HG03571 (cell line): Measurements from ENCODE around the gene PRICKLE1.
"Not testable (repeated sequence)": the region's sequence is repeated elsewhere in the genome, so short reads cannot be mapped to it uniquely, and the experiment has no call there.

Experiments
- ATAC-seq: cut with Tn5 transposase; IDR thresholded peaks from one replicate; pipeline ENCODE4 v1.9.1; 2021; ENCODE audit not compliant: unreplicated experiment

PRICKLE1 gene

DNA sequence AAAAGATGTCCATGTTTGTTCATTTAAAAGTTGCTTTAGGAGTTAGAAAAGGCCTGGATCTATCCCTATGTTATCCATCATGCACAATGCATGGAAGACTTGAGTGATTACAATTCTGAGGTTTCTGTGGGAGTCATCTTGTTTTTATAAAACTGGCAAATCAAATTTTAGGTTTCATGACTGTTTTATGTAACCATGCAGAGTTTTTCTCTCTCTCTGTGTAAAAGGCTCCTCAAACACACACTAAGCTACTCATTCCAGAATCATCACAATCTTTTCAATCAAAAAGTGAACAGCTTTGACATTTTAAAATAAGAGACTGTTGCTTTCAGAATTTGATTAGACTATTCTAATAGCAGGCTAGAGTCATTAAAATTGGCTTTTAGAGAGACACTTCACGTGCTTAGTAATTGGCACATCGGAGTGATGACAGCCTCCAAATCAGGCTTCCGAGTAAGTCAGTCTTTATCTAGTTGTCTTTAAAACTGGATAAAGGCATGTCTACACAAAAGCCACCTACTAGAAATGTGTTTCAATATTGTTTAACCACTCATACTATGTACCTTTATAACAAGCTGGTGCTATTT, 31.9 kb downstream of the PRICKLE1 start:
- ATAC-seq = no peak

DNA sequence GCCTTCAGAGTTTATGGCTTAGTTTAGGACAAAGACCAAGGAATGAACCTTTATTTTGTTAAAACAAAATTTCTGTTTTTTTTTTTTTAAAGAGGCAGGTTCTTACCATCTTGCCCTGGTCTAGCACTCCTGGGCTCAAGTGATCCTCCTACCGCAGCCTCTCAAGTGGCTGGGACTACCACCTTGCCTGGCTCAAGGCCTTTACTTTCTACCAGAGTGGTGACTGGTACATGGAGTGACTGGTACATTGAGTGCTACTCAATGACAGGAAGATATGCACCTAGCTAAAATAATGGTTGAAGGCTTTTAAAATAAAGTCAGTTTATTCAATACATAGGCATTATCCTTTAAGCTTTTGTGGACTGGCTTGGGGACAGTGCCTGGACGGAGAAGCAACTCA, 32.6 kb downstream of the PRICKLE1 start:
- no peak for ATAC-seq

- no peak for ATAC-seq
Observed at GRCh38 chr12:42552822-42553221, 36.7 kb downstream of the PRICKLE1 start.

DNA sequence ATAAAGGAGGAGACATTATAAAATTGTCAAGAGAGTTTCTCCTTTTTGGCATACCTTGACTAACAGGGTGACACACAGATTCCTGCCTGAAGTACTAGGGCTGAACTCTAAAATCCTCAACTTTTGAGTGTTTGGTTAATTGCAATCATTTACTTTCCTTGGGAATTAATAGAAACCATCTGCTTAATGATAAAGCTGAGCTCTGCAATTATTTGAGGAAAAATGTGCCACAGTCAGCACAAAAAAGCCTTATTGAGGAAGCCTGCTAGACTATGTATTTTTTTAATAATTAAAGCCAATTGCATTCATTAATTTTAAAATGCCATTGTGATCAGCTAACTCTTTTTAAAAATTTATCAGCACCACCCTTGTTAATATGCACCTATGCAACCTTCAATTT, 38.7 kb downstream of the PRICKLE1 start:
- ATAC-seq = no peak

GRCh38 chr12:42546709-42547108, 42.8 kb downstream of the PRICKLE1 start:
- ATAC-seq = no peak

- no peak for ATAC-seq
Observed at GRCh38 chr12:42541965-42542364, 47.6 kb downstream of the PRICKLE1 start.

GRCh38 chr12:42541308-42541707, 48.2 kb downstream of the PRICKLE1 start:
- ATAC-seq = not testable (repeated sequence)

DNA sequence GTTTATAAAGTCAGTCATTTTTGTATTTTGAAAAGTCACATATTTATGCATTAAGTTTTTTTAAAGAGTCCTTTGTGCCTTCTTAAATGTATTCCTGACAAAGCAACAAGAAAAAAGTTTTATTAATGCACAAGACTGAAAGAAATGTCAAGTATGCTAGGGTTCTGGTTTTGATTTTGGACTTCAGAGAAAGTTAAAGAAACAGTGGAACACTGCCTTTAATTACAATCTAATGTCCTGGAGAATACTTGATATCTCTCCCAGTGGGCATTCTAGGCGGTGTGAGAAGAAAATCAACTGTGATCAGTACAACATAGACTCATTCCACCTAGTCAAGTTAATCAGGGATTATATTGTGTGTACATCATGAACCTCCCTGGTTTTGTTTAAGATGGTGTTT, 49.9 kb downstream of the PRICKLE1 start:
- no peak for ATAC-seq

GRCh38 chr12:42538203-42538602, 51.3 kb downstream of the PRICKLE1 start:
- no peak for ATAC-seq

DNA sequence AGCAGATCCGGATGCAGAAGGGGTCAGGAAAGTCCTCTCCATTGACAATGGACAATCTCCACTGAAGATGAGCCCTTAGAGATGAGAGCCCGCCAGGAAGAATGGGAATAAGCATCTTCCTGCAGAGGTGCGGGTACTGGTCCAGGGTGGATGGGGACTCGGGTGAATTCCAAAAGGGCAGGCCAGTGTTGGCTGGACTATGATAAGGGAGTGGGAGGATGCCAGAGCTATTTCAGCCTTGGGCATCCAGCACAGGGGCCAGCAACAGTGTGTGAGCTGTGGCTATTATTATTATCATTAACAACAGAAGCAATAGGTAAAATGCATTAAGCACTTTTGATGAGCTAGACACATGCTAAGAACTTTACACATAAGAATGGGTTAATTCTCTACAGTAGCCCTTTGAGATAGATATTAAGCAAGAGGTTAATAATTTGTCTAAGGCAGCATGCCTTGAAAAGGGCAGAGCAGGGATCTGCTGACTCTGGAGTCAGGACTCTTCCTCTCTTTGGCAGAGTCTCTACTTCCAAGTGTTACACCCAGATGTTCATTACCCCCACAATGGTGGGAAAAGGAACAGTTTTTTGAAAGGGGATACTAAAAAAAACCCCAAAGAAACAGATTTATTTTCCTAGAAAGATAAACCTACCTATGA, 55.2 kb downstream of the PRICKLE1 start:
- ATAC-seq = no peak

DNA sequence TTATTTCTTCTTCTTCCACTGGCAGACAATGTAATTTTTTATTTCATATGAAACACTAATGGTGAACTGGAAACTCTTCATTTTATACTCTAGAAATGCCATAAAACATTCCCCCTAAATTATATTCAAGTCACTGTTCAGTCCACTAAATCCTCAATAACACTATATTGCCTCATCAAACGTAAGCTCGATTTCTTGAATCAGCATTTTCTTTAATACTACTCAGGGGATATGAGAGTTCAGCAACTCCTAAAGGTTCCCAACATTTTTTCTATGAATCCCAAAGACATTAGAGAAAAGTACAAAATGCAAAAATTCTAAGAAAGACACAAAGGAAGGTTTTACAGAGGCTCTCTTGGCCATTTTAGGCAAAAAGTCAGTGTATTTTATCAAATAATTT, 59.3 kb downstream of the PRICKLE1 start:
- no peak for ATAC-seq

DNA sequence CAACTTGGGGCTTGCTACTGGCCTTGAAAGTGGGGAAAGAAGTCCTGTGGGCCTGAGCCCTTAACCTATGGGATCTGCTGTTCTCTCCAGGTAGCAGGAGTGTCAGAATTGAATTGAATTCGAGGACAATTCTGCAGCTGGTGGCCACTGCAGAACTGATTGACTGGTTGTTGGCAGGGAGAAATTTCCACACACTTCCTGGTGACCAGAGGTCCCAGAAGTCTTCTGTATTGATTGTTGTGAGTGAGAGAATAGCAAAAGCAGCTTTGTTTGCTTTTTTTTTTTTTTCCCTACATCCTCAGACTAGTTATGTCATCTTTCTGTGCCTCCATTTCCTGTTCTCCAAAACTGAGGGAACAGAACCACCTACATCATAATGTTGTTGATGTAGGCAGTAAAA, 64.1 kb downstream of the PRICKLE1 start:
- ATAC-seq = no peak

GRCh38 chr12:42524716-42525115, 64.8 kb downstream of the PRICKLE1 start:
- ATAC-seq = no peak

DNA sequence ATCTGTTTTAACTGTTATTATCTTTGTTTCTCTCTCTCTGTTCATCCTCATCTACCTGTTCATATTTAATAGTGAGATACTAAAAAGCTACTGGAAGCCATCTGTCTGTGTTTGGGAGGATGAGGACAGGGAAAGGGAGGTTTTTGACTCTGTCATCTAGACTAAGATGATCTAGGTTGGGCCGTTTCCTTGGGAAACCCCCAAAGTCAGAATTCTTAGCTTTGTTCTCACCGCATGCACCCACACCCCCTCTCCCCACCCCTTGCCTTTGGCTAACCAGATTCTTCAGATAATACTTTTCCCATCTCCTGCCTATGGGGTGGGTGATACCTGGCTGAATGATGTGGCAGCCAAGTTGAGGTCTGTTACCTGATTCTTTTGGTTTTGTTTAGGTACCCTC, 73.0 kb downstream of the PRICKLE1 start:
- no peak for ATAC-seq

DNA sequence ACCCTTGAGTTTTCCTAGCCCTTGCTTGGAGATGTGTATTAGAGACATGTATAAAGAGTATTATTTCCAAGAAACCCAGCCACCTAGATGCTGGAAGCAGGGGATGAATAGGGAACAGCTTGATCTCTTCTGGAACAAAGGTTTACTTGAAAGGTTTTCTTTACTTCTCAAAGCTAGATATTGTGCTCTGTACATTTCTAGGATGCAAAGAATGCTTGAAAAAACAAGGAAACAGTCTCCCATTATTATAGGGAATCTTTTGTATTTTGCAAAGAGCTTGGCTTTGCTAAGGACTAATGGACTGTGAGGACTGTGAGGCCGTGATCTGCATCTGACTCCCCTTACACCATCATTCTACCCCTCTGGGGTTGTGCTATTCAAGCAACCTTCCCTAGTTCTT, 77.9 kb downstream of the PRICKLE1 start:
- no peak for ATAC-seq

- ATAC-seq = no peak
Observed at GRCh38 chr12:42510823-42511222, 78.7 kb downstream of the PRICKLE1 start.

- ATAC-seq = no peak
Observed at GRCh38 chr12:42508913-42509460, 80.6 kb downstream of the PRICKLE1 start.

DNA sequence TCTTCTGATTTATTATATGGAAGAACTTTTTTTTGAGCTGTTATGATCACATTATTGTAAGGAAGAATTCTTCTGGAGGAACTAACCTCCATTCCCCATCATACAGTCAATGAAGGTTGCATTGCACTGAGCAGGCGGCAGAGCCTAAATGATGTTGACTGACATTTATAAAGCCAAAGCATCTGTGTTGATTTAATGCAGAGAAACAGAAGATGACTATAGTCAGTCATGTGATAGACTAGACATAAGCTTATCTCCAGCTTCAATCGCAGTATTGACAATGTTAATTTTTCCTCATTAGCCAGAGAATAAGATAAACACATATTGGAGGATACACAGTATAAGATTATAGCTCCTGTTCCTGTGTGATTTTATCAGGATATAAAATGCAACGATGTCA, 82.0 kb downstream of the PRICKLE1 start:
- ATAC-seq = no peak

DNA sequence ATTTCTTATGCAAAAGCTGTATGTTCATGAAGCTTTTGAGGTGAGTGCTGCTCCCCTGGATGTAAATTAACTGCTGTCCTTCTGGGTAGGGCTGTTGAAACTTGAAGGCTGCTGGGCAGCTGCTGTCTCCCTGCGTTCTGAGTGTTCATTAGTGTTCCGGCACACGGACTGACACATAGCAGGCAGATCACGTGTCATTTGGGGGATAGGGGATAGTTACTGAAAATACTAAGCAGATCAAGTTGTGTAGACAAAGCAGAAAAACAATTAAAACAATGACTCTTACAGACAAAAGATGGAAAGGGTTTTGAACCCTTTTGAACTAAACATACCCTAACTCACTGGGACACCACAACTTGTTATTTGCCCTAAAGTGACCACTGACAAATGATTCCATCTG, 82.5 kb downstream of the PRICKLE1 start:
- ATAC-seq = no peak

DNA sequence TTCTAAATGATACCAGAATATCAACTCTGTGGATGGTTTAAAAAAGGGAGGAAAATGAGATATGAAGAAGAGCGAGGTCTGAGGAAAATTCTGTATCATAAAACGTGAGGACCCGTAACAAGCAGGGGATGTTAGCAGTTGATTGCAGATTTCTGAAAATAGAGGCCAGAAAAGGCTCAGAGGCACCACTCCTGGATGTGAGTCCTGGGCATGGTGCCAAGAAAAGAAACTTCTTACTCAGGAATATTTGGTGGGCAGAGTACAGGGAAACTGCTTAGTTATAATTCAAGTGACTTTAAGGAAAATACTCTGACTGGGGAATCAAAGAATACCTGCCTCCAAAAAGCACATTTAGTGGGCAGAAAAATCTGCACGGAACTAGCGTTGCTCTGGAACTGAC, 85.5 kb downstream of the PRICKLE1 start:
- no peak for ATAC-seq

GRCh38 chr12:42502682-42503081, 86.9 kb downstream of the PRICKLE1 start:
- ATAC-seq = no peak

DNA sequence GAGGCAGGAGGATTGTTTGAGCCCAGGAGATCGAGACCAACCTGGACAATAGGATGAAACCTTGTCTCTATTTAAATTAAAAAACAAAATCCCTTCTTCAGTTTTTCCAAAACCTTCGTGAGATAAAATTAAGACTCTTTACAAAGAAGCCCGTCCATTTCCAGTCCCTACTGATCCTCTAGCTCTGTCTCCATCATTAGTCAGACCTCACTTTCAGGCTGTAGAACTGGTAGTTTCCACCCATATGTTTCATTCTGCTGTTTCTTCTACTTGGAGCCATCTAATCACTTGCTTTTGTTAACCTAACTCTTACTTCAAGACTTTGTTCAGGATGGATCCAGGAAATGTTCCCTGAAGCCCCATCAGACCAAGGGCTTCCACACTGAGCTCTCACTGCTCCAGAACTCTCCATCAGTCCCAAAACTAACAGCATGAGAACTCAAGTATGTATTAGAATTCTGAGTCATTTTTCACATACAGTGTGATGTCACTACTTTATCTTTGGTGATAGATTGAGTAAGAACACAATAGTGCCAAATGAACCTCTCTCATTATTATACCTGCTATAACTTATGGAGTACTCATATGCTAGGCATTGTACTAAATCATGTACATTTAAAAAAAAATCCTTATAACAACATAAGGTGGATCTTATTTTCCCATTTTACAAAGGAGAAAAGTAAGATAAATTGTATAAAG, 90.8 kb downstream of the PRICKLE1 start:
- ATAC-seq = no peak
